ENCODE results near the gene TRMU. TPM values are rescaled to one million over a fixed set of nuclear protein-coding genes. Genes with fewer than 3 reads are reported as not detected.

The TRMU gene
- total and polyA plus RNA-seq, 2 of the 8 experiments (the other 6 are each of a cell fraction or from before 2014, with no cell fraction given): 43.4 to 70.6 TPM

DNA sequence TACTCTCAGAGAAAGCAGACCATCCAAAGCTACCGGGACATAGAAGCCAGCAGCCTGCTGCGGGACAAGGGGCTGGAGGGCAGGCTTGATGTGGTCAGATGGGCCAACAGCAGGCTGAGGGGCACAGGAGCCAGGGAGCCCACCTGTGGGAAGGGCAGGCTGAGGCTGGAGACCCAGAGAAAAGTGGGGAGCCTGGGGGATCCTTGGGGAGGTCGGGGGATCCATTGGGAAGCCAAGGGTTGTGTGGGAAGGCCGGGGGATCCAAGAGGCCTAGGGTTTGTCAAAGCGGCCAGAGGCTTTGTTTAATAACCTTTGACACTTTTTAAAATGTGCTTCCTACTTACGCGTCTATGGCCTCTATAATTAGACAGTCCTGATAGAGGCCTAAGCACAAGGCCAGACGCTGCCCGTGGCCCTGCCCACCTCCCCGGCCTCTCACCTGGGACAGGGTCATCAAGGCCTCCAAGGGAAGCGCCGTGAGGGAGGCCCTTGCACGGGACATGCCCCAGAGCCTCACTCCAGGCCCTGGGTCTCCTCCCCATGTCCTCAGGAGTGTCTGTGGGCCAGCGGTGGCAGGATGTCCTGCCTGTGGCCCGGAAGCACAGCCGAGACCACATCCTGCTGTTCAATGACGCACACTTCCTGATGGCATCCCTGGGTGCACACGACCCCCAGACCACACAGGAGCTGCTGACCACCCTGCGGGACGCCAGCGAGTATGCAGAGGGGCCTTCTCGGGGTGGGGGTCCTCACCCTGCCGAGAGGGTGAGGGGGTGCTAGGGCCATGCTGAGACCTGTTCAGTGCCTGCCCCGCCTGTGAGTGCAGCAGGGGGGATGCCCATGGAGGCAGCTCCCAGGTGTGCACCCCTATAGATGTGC is 47.4 kb upstream of the TRMU start:
- Histone ChIP-seq H3K4me2 (ENCODE audit: insufficient read depth in 1 of 2, low read depth in 2 of 2, low read length in 2 of 2) (no peak overlapping the region), H3K4me1 (replicated peaks in 1 of 4; ENCODE audit: control insufficient read depth in 3 of 4, insufficient read depth in 4 of 4, low read length in 3 of 4) (no peaks in the 10 kb centered on the region)
- no peak for FAIRE-seq

More for the DNA sequence above, 47.4 kb upstream of the TRMU start:
- Histone ChIP-seq H3K23me2 (ENCODE audit: low read depth, low read length) (no peaks in the 10 kb centered on the region), H3K27me3 (replicated peaks in 1 of 4; ENCODE audit: control insufficient read depth in 3 of 4, extremely low read depth in 1 of 4, insufficient read depth in 3 of 4, low read length in 3 of 4) (no peaks in the 10 kb centered on the region), H4K5ac (ENCODE audit: insufficient read length, low read depth, low read length) (no peak overlapping the region), H2BK20ac (ENCODE audit: low read length) (no peak overlapping the region), H2BK5ac (ENCODE audit: low read depth, low read length) (no peak overlapping the region), H3K27ac (ENCODE audit: low read depth, low read length) (no peak overlapping the region), H3K9me3 (ENCODE audit: insufficient read depth in 2 of 2, low read depth in 1 of 2, low read length in 1 of 2) (no peaks in the 10 kb centered on the region), H3K18ac (ENCODE audit: extremely low read depth, low read length) (no peak overlapping the region), H2BK15ac (ENCODE audit: low read length) (no peak overlapping the region), H4K91ac (replicated peaks; ENCODE audit: insufficient read length, low read length) (no peak overlapping the region), H3K9ac (replicated peaks in 1 of 4; ENCODE audit: extremely low read depth in 1 of 4, low read depth in 3 of 4, low read length in 3 of 4) (no peak overlapping the region), H3K4ac (replicated peaks; ENCODE audit: insufficient read length, low read depth, low read length) (no peak overlapping the region), H3K23ac (ENCODE audit: insufficient read length) (no peak overlapping the region), H3K14ac (ENCODE audit: insufficient read length) (no peak overlapping the region), H4K20me1 (replicated peaks in 1 of 2; ENCODE audit: control insufficient read depth in 1 of 2, insufficient read depth in 2 of 2, low read length in 2 of 2) (peaks cover 0 to 3% of the 10 kb centered on the region in 2 experiments), H3K4me3 (ENCODE audit: extremely low read depth in 1 of 4, insufficient read depth in 2 of 4, low read depth in 3 of 4, low read length in 4 of 4) (no peak overlapping the region), H2AFZ (ENCODE audit: low read length) (no peak overlapping the region), H3K79me1 (ENCODE audit: low read depth, low read length) (no peaks in the 10 kb centered on the region; the same call in 1 of the 2 replicates), H3K56ac (replicated peaks; ENCODE audit: insufficient read length, low read depth, low read length) (no peak overlapping the region), H2BK12ac (ENCODE audit: low read depth, low read length) (no peak overlapping the region), H2BK120ac (replicated peaks; ENCODE audit: low read depth, low read length) (no peak overlapping the region), H3K36me3 (ENCODE audit: control insufficient read depth in 2 of 4, insufficient read depth in 4 of 4, low read length in 3 of 4) (peaks cover 0 to 7% (median 1%) of the 10 kb centered on the region in 4 experiments; a peak in 3 of 8 replicates), H2AK5ac (ENCODE audit: low read depth, low read length) (no peak overlapping the region), H4K8ac (ENCODE audit: extremely low read depth, insufficient read depth, low read length) (no peak overlapping the region), H3K79me2 (ENCODE audit: control insufficient read depth in 1 of 2, insufficient read depth in 2 of 2, low read length in 2 of 2) (no peaks in the 10 kb centered on the region)
- ChIA-PET POLR2A (ENCODE audit: partially characterized antibody) (no interaction called here), CTCF (ENCODE audit: partially characterized antibody) (interaction anchor here (1.3 kb wide), 1 partner anchor 254 kb away, joined by 3 read pairs; no protein-coding TSS in a partner anchor)
- TF ChIP-seq, protein P1, sequence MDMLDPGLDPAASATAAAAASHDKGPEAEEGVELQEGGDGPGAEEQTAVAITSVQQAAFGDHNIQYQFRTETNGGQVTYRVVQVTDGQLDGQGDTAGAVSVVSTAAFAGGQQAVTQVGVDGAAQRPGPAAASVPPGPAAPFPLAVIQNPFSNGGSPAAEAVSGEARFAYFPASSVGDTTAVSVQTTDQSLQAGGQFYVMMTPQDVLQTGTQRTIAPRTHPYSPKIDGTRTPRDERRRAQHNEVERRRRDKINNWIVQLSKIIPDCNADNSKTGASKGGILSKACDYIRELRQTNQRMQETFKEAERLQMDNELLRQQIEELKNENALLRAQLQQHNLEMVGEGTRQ (IDR thresholded peaks at IDR 0.05; ENCODE audit: low read length): no peak
- TF ChIP-seq RAD21 (IDR thresholded peaks at IDR 0.05 in 1 of 2, conservative IDR thresholded peaks at IDR 0.05 in 1 of 2; ENCODE audit: low read depth in 2 of 2, low read length in 2 of 2) (no peak), EGR1 (IDR thresholded peaks at IDR 0.05; ENCODE audit: borderline replicate concordance, low read depth, low read length) (no peak), KDM1A (IDR thresholded peaks at IDR 0.05; ENCODE audit: borderline replicate concordance, low read length) (no peak), BACH1 (IDR thresholded peaks at IDR 0.05; ENCODE audit: low read length) (no peak), CEBPB (IDR thresholded peaks at IDR 0.05; ENCODE audit: low read depth, low read length) (no peak), CREB1 (IDR thresholded peaks at IDR 0.05) (no peak), TAF7 (optimal IDR thresholded peaks at IDR 0.05; ENCODE audit: borderline replicate concordance, low read depth, low read length) (no peak), HDAC2 (IDR thresholded peaks at IDR 0.05; ENCODE audit: borderline replicate concordance in 1 of 2, low read depth in 2 of 2, low read length in 2 of 2) (no peak)
- TF ChIP-seq, protein P2, sequence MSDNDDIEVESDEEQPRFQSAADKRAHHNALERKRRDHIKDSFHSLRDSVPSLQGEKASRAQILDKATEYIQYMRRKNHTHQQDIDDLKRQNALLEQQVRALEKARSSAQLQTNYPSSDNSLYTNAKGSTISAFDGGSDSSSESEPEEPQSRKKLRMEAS (IDR thresholded peaks at IDR 0.05): no peak
- WGBS, 2 experiments (ENCODE audit: extremely low coverage in 1 of 2, insufficient coverage in 1 of 2, insufficient read length in 1 of 2, insufficient replicate concordance in 2 of 2, low coverage in 1 of 2, low lambda C conversion rate in 2 of 2, missing lambda C conversion rate in 1 of 2): 91% methylated on average over 17 of the region's 24 CpGs; no CpG with 5 or more reads in 1 of the 2 experiments
- no peak for DNase-seq (ENCODE audit: low read depth in 1 of 2, low spot score in 2 of 2)
